Activated T-helper 17 cell treated with anti-CD3 and anti-CD28 coated beads, Interleukin-2, amount 50 U/mL, for 72 hours (primary cell): ENCODE data around the gene MYEF2. TPM values are rescaled to one million over a fixed set of nuclear protein-coding genes. Genes with fewer than 3 reads are reported as not detected.

Source experiments
- ATAC-seq: fragments of 150-1000 bp; cut with Tn5 transposase; replicated peaks from 2 replicates; pipeline ENCODE4 v1.10.0; 2021; ENCODE audit warnings: mild to moderate bottlenecking, moderate library complexity
- H3K27ac Mint-ChIP-seq: one replicate; pipeline ENCODE4 v1.8.0; 2022; ENCODE audit warnings: mixed read lengths
- H3K27me3 Mint-ChIP-seq: one replicate; pipeline ENCODE4 v1.8.0; 2022; ENCODE audit warnings: mixed read lengths
- H3K36me3 Mint-ChIP-seq: one replicate; pipeline ENCODE4 v1.8.0; 2022; ENCODE audit warnings: low read depth, mild to moderate bottlenecking, mixed read lengths
- H3K4me1 Mint-ChIP-seq: one replicate; pipeline ENCODE4 v1.8.0; 2022; ENCODE audit warnings: mixed read lengths
- H3K4me3 Mint-ChIP-seq: one replicate; pipeline ENCODE4 v1.8.0; 2022; ENCODE audit warnings: mild to moderate bottlenecking, mixed read lengths
- H3K9me3 Mint-ChIP-seq: one replicate; pipeline ENCODE4 v1.8.0; 2022; ENCODE audit warnings: mixed read lengths
- total RNA-seq, 2 donors: library from RNA; stranded (reverse); gene quantifications; one replicate each; pipeline ENCODE4 v1.2.3, GENCODE V29; 2022

MYEF2 gene
- 10 to 100 TPM; 23.7 to 25.2 TPM for total RNA-seq

GRCh38 chr15:48177766-48178647 is at the start of gene MYEF2:
Gene MYEF2 (minus strand): TSS chr15:48178295. CDS start chr15:48178237, 58 bp downstream.
- H3K4me1 Mint-ChIP-seq = peaks cover 5% of the 10 kb centered on the region
- H3K9me3 Mint-ChIP-seq = peaks cover 4% of the 10 kb centered on the region
- ATAC-seq = peak; percentile 84
- peak within 1 kb of the TSS; percentile 89 for H3K27ac Mint-ChIP-seq
- peaks cover 8% of the 10 kb centered on the region for H3K27me3 Mint-ChIP-seq
- peak within 1 kb of the TSS; percentile 90 for H3K4me3 Mint-ChIP-seq
- H3K36me3 Mint-ChIP-seq = no peaks in the 10 kb centered on the region

DNA sequence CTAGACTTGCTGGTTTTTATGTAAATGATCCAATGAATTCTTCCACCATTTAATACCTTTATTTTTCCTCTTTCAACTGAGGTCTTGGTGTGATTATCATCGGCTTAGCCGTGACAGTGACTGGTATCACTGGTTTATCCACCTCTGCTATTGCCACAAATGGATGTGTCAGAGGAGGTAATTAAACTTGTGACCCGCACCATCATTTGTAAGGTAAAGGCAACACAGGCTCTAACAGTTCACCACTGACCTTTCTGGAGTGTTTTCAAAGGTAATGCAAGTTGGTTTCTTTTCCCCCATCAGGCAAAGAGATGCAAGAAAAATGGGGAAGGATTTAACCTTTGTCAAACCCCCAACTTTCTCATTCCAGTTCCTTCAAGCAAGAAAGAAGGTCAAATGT is 47.7 kb upstream of the MYEF2 start:
- Mint-ChIP-seq H3K27ac (no peak overlapping the region), H3K4me3 (no peak overlapping the region), H3K9me3 (no peaks in the 10 kb centered on the region), H3K4me1 (no peaks in the 10 kb centered on the region), H3K27me3 (peaks cover 7% of the 10 kb centered on the region), H3K36me3 (no peaks in the 10 kb centered on the region)
- ATAC-seq = no peak

DNA sequence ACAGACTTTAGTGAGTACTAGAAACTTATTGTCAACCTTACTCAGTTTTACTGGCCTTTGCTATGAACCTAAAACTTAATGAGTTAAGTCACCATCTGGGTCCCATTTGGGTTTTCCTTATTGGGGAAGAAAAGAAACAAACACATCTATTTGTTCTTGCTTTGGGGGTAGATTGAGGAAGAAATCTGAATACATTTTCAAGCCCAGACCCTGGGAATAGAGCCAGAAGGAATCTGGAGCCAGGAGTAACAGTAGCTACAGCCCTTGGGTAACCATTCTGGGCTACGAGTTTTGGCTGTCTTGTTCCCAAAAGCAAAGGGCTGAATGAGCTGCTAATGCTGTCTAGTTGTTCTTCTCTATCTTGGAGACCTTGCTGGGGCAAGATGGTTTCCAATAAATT is 44.5 kb upstream of the MYEF2 start:
- Mint-ChIP-seq H3K4me3 (no peak overlapping the region), H3K27me3 (peaks cover 9% of the 10 kb centered on the region), H3K36me3 (no peaks in the 10 kb centered on the region), H3K27ac (no peak overlapping the region), H3K9me3 (no peaks in the 10 kb centered on the region), H3K4me1 (no peaks in the 10 kb centered on the region)
- no peak for ATAC-seq

DNA sequence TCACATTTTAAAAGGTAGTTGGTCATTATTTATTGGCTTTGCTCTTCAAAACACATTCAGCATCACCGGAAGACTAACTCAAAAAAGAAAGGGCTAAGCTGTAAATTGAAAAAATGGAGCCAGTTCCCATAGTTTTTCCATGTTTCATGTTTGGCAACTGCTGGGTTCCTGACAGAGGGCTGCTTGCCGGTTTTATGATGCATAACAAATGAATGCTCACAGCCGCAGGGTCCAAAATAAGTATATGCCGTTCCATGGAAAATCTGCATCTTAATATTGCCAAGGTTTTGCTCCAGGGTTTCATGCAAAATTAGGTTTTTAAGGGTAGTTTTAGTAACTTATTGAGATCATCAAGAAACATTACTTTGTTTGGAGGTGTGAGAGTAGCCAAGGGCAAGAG is 43.8 kb upstream of the MYEF2 start:
- Mint-ChIP-seq H3K9me3 (no peaks in the 10 kb centered on the region), H3K4me1 (no peaks in the 10 kb centered on the region), H3K36me3 (no peaks in the 10 kb centered on the region), H3K4me3 (no peak overlapping the region), H3K27me3 (peaks cover 8% of the 10 kb centered on the region), H3K27ac (no peak overlapping the region)
- ATAC-seq = no peak

DNA sequence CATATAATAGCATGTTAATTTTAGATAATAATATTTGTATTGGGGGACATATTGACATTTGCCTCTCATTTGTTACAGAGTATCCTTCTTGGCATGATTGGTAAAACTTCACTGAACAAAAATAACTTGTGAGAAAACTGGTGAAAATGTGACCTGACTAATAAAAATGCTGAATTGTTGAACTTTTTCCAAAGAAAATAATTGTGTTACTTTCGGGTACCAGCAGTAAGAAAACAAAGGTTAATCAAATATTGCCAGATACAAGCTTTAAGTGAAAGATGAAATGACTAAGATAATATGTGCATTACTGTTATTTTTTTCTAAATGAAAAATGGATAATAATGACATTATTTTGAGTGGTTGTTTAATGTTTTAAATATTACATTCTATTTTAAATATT is 43.2 kb upstream of the MYEF2 start:
- H3K4me1 Mint-ChIP-seq = no peaks in the 10 kb centered on the region
- no peak overlapping the region for H3K27ac Mint-ChIP-seq
- no peak overlapping the region for H3K4me3 Mint-ChIP-seq
- no peak for ATAC-seq
- no peaks in the 10 kb centered on the region for H3K9me3 Mint-ChIP-seq
- H3K36me3 Mint-ChIP-seq = no peaks in the 10 kb centered on the region
- H3K27me3 Mint-ChIP-seq = peaks cover 8% of the 10 kb centered on the region

DNA sequence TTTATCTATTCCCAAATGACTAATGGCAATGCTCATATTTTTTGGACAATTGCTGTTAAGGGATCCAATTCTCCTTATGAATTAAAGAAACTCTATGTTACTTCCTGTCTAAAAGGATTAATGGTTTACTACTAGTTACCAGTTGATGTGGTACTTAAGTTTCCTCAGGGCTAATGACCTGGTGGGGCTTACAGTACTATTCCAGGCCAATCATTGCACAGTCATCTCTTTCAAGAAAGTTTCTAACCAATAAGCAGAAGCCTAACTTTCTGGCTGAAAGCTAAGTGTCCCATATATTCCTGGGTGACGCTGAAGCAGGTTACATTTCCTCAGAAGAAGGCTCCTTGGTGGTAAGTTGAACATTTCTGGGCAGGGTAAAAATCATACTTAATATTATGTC is 27.9 kb upstream of the MYEF2 start, which contains the start of gene SLC12A1:
SLC12A1 (plus strand) TSS at position 322 of the 400 bp plus-strand sequence. CDS start 1,418 bp downstream, outside the sequence.
- Mint-ChIP-seq H3K36me3 (no peaks in the 10 kb centered on the region), H3K9me3 (no peaks in the 10 kb centered on the region), H3K4me1 (no peaks in the 10 kb centered on the region), H3K27me3 (peaks cover 16% of the 10 kb centered on the region), H3K27ac (no peak within 1 kb of the TSS), H3K4me3 (no peak within 1 kb of the TSS)
- no peak for ATAC-seq

- Mint-ChIP-seq H3K36me3 (no peaks in the 10 kb centered on the region), H3K9me3 (no peaks in the 10 kb centered on the region), H3K27me3 (peaks cover 23% of the 10 kb centered on the region), H3K4me1 (no peaks in the 10 kb centered on the region), H3K4me3 (no peak overlapping the region), H3K27ac (no peak overlapping the region)
- ATAC-seq = no peak
These were observed 24.0 kb upstream of the MYEF2 start for GRCh38 chr15:48202068-48202467.

DNA sequence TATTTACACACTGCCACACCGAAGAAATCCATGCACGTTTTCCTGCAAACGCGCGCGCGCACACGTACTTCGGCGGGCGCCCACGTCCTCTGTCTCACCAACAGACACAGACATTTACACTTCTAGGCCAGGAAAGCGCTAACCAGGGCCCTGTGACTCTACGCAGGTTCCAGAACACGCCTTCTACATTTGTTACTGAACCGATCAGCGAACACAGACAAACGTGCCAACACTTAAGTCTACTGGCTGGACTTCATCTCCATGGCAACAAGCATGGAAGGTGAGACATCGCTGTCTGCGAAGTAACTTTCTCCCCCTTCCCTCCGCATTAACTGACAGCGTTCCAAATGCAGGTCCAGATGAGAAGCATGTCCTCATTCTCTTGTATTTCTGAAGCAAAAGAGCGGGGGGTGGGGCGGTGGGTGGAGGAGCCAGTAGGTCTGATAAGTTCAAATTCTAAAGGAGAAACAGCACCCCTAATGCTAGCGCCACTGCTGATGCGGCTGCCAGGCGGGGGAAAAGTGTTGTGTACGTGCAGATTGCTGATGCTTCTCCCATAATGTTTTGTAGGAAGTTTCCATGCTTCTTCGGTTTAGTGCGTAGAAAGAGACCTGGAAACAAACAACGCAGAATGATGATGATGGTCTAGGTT is 13.6 kb upstream of the MYEF2 start, which contains the start of gene CTXN2:
CTXN2 (plus strand) TSS at position 92 of the 652 bp plus-strand sequence. CDS start 9,636 bp downstream, outside the sequence.
- Mint-ChIP-seq H3K27ac (no peak within 1 kb of the TSS), H3K27me3 (peaks cover 28% of the 10 kb centered on the region), H3K9me3 (no peaks in the 10 kb centered on the region), H3K4me3 (peak within 1 kb of the TSS; percentile 50), H3K36me3 (no peaks in the 10 kb centered on the region), H3K4me1 (peaks cover 6% of the 10 kb centered on the region)
- no peak for ATAC-seq

DNA sequence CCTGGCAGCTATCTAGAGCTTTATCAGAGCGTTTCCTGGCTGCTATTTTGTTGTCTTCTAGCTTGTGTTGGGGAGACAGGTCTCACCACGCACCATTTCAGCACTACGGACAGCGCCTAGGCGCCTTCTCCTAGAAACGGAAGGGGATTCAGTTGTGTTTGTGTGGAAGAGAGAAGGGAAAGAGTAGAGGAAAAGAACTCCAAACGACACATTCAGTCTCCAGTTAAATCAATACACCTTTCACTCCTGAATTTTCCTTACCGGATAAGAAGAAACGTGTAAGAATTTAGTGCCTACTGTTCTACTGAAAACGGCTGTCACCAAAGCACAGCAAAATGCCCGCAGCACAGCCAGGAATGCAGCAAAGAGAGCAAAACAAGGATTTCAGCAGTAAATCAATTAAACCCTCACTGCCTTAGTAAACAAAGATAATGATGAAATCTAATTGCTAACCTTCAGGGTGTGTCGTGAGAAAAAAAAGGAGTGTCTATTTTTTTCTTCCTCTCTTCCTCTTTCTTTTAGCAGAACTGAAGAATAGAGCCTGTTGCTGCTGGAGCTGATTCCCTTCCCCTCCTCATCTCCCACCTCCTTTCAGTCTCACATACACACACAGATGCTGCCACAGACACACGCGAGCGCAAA is 13.0 kb upstream of the MYEF2 start:
- Mint-ChIP-seq H3K36me3 (no peaks in the 10 kb centered on the region), H3K9me3 (no peaks in the 10 kb centered on the region), H3K4me3 (peak overlapping the region; percentile 50), H3K27ac (no peak overlapping the region), H3K4me1 (peaks cover 6% of the 10 kb centered on the region), H3K27me3 (peaks cover 31% of the 10 kb centered on the region)
- ATAC-seq = no peak

GRCh38 chr15:48186271-48186670 is 8.2 kb upstream of the MYEF2 start:
- no peaks in the 10 kb centered on the region for H3K9me3 Mint-ChIP-seq
- no peak overlapping the region for H3K27ac Mint-ChIP-seq
- no peak for ATAC-seq

GRCh38 chr15:48185529-48185928 is 7.4 kb upstream of the MYEF2 start:
- H3K27me3 Mint-ChIP-seq = peaks cover 22% of the 10 kb centered on the region
- no peaks in the 10 kb centered on the region for H3K36me3 Mint-ChIP-seq
- H3K27ac Mint-ChIP-seq = no peak overlapping the region
- H3K4me3 Mint-ChIP-seq = no peak overlapping the region
- no peaks in the 10 kb centered on the region for H3K4me1 Mint-ChIP-seq
- H3K9me3 Mint-ChIP-seq = no peaks in the 10 kb centered on the region
- ATAC-seq = no peak

More at GRCh38 chr15:48186271-48186670, 8.2 kb upstream of the MYEF2 start:
- H3K27me3 Mint-ChIP-seq = peaks cover 25% of the 10 kb centered on the region
- peaks cover under 1% of the 10 kb centered on the region for H3K4me1 Mint-ChIP-seq
- no peaks in the 10 kb centered on the region for H3K36me3 Mint-ChIP-seq
- H3K4me3 Mint-ChIP-seq = no peak overlapping the region

DNA sequence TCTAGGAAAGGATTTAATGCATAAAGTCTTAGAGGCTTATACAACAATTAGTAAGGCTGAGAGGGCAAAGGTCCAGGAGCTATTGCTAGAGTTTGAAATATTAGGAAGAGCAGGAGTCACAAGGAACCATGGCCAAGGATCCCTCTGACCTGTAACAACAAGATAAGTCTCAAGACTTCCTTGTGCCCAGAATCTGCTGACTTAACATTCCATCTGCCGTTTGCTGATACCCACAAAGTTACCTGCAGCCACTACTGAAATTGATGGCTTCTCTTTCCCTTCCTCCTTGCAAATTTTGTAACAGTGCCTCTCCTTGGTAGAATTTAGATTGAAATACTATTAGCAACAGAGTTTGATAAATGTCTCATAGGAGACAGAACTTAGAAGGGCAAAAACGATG is 4.7 kb upstream of the MYEF2 start:
- Mint-ChIP-seq H3K27ac (no peak overlapping the region), H3K4me1 (no peaks in the 10 kb centered on the region), H3K4me3 (no peak overlapping the region), H3K36me3 (no peaks in the 10 kb centered on the region), H3K9me3 (no peaks in the 10 kb centered on the region), H3K27me3 (peaks cover 22% of the 10 kb centered on the region)
- ATAC-seq = no peak

DNA sequence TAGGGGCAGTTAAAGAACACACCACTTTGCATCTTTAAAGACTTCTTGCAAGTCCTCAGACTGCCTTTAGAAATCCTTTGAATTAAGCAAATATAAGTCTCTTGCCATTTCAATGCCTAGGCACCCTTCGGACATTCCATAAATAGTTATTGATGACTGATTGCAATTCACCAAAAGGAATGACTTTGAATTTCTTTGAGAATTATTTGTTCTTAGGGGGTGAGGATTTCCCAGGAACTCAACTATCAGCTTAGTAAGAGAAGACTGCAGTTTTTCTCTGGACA is 495 bp upstream of the MYEF2 start:
- H3K27me3 Mint-ChIP-seq = peaks cover 9% of the 10 kb centered on the region
- peaks cover 5% of the 10 kb centered on the region for H3K4me1 Mint-ChIP-seq
- peak overlapping the region; percentile 43 for H3K4me3 Mint-ChIP-seq
- no peaks in the 10 kb centered on the region for H3K9me3 Mint-ChIP-seq
- H3K27ac Mint-ChIP-seq = no peak overlapping the region
- no peak for ATAC-seq
- no peaks in the 10 kb centered on the region for H3K36me3 Mint-ChIP-seq

DNA sequence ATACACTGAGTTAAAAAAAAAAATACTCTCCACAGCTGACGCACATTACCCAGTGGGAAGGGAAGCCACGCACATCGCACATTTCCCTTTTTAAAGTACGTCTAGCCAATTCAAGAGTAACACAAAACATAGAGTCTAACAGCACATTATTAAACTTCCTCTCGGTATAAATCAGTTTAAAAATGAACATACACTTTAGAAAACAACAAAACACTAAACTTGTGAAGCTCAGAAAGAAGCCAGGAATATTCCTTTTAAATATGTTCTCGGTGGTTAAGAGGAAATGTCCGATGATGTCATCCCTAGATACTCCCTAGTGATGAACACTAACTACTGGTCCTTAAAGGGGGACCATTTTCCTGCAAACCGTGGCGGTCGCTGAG is 721 bp downstream of the MYEF2 start:
- Mint-ChIP-seq H3K9me3 (peaks cover 4% of the 10 kb centered on the region), H3K4me3 (peak overlapping the region; percentile 90), H3K27ac (peak overlapping the region; percentile 89), H3K27me3 (peaks cover 4% of the 10 kb centered on the region), H3K36me3 (no peaks in the 10 kb centered on the region), H3K4me1 (peaks cover 5% of the 10 kb centered on the region)
- peak; percentile 78 for ATAC-seq
